Measurements from ENCODE around the gene BLACAT1. TPM values are rescaled to one million over a fixed set of nuclear protein-coding genes. Genes with fewer than 3 reads are reported as not detected.

Gene BLACAT1
- polyA plus RNA-seq, 3 donors, result not detected

- Mint-ChIP-seq H3K27ac (no peak overlapping the region), H3K4me3 (peak overlapping the region in 1 of 2 donors; percentile 47), H3K36me3 (no peaks in the 10 kb centered on the region), H3K9me3 (peaks cover 0 to 2% (median 0%) of the 10 kb centered on the region in 7 donors), H3K27me3 (ENCODE audit: low read depth in 3 of 3) (peaks cover 33 to 59% (median 38%) of the 10 kb centered on the region in 3 donors), H3K4me1 (peaks cover 7% of the 10 kb centered on the region)
- Histone ChIP-seq H3K9me3 (replicated peaks in 1 of 2; ENCODE audit: control insufficient read depth in 1 of 2, insufficient read depth in 1 of 2, low read length in 2 of 2) (no peaks in the 10 kb centered on the region), H3K36me3 (replicated peaks in 1 of 2; ENCODE audit: control insufficient read depth in 1 of 2, insufficient read depth in 2 of 2, low read length in 2 of 2) (no peaks in the 10 kb centered on the region), H3K4me1 (ENCODE audit: control insufficient read depth in 1 of 2, insufficient read depth in 2 of 2, low read length in 2 of 2) (peaks cover 4 to 11% of the 10 kb centered on the region in 2 donors), H4K20me1 (ENCODE audit: insufficient read depth, low read length) (no peaks in the 10 kb centered on the region), H3K4me2 (replicated peaks; ENCODE audit: extremely low read depth, low read length, poor library complexity, severe bottlenecking) (no peak overlapping the region), H3K27me3 (ENCODE audit: control insufficient read depth in 2 of 2, insufficient read depth in 2 of 2, low read length in 2 of 2) (peaks cover 0 to 10% of the 10 kb centered on the region in 2 donors), H3K27ac (ENCODE audit: low read depth in 1 of 2, low read length in 2 of 2) (no peak overlapping the region), H3K4me3 (replicated peaks in 1 of 3; ENCODE audit: low read depth in 2 of 3, low read length in 3 of 3) (no peak overlapping the region), H3K9ac (ENCODE audit: insufficient read depth, low read length, poor library complexity, severe bottlenecking) (no peak overlapping the region), H2AFZ (ENCODE audit: insufficient read depth, low read depth, low read length, poor library complexity, severe bottlenecking) (no peak overlapping the region), H3K79me2 (ENCODE audit: insufficient read depth, low read length) (no peaks in the 10 kb centered on the region)
- 8% methylated on average over 6 of the region's 7 CpGs for WGBS (ENCODE audit: insufficient coverage)
- DNase-seq, result no peak
- TF ChIP-seq, protein P1, sequence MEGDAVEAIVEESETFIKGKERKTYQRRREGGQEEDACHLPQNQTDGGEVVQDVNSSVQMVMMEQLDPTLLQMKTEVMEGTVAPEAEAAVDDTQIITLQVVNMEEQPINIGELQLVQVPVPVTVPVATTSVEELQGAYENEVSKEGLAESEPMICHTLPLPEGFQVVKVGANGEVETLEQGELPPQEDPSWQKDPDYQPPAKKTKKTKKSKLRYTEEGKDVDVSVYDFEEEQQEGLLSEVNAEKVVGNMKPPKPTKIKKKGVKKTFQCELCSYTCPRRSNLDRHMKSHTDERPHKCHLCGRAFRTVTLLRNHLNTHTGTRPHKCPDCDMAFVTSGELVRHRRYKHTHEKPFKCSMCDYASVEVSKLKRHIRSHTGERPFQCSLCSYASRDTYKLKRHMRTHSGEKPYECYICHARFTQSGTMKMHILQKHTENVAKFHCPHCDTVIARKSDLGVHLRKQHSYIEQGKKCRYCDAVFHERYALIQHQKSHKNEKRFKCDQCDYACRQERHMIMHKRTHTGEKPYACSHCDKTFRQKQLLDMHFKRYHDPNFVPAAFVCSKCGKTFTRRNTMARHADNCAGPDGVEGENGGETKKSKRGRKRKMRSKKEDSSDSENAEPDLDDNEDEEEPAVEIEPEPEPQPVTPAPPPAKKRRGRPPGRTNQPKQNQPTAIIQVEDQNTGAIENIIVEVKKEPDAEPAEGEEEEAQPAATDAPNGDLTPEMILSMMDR (IDR thresholded peaks at IDR 0.05), result no peak
- intact Hi-C loops (cut with micrococcal nuclease), result no loop called here
Measured at GRCh38 chr1:205492774-205493173, 36.9 kb upstream of the BLACAT1 start.

DNA sequence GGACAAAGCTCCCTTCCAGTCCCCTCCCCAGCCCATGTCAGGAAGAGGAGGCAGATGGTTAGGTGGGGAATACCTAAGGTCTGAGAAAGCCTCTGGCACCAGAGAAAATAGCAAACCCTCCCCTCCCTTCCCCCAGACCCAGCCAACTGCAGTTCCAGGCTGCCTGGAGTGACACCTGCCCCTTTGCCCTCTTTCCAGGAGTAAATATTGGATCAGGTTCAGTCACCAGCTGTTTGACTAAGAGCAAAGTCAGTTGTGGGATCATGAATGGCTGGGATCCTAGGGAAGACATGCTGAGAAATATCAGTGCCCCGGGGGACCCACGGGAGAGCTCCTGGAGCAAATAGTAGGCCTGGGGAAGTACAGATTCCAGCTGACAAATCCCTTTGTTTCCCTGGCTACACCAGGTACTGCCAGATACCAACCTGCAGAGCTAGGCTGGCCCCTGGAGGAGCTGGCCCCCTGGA, 36.4 kb upstream of the BLACAT1 start:
- DNase-seq, result no peak
- peaks cover 7% of the 10 kb centered on the region for H3K4me1 Mint-ChIP-seq
- peaks cover 4 to 11% of the 10 kb centered on the region in 2 donors for H3K4me1 ChIP-seq (ENCODE audit: control insufficient read depth in 1 of 2, insufficient read depth in 2 of 2, low read length in 2 of 2)
- H3K9me3 ChIP-seq (replicated peaks in 1 of 2; ENCODE audit: control insufficient read depth in 1 of 2, insufficient read depth in 1 of 2, low read length in 2 of 2), result no peaks in the 10 kb centered on the region
- H3K27me3 ChIP-seq (ENCODE audit: control insufficient read depth in 2 of 2, insufficient read depth in 2 of 2, low read length in 2 of 2), result peaks cover 0 to 10% of the 10 kb centered on the region in 2 donors
- H4K20me1 ChIP-seq (ENCODE audit: insufficient read depth, low read length), result no peaks in the 10 kb centered on the region
- no peaks in the 10 kb centered on the region for H3K36me3 Mint-ChIP-seq
- 75% methylated on average over 2 of the region's 2 CpGs for WGBS (ENCODE audit: insufficient coverage)
- intact Hi-C loops (cut with micrococcal nuclease), result no loop called here
- peaks cover 0 to 2% (median 0%) of the 10 kb centered on the region in 7 donors for H3K9me3 Mint-ChIP-seq
- H3K4me2 ChIP-seq (replicated peaks; ENCODE audit: extremely low read depth, low read length, poor library complexity, severe bottlenecking), result no peak overlapping the region
- no peak overlapping the region for H3K9ac ChIP-seq (ENCODE audit: insufficient read depth, low read length, poor library complexity, severe bottlenecking)
- no peaks in the 10 kb centered on the region for H3K79me2 ChIP-seq (ENCODE audit: insufficient read depth, low read length)
- H3K27ac Mint-ChIP-seq, result no peak overlapping the region
- H3K4me3 Mint-ChIP-seq, result peak overlapping the region in 1 of 2 donors; percentile 20
- no peak overlapping the region for H2AFZ ChIP-seq (ENCODE audit: insufficient read depth, low read depth, low read length, poor library complexity, severe bottlenecking)
- H3K36me3 ChIP-seq (replicated peaks in 1 of 2; ENCODE audit: control insufficient read depth in 1 of 2, insufficient read depth in 2 of 2, low read length in 2 of 2), result no peaks in the 10 kb centered on the region
- TF ChIP-seq, protein P1 (IDR thresholded peaks at IDR 0.05), result no peak
- H3K27ac ChIP-seq (ENCODE audit: low read depth in 1 of 2, low read length in 2 of 2), result no peak overlapping the region
- H3K4me3 ChIP-seq (replicated peaks in 1 of 3; ENCODE audit: low read depth in 2 of 3, low read length in 3 of 3), result no peak overlapping the region
- peaks cover 36 to 61% (median 41%) of the 10 kb centered on the region in 3 donors for H3K27me3 Mint-ChIP-seq (ENCODE audit: low read depth in 3 of 3)

Measured in CD14-positive monocyte (primary cell).